Right lobe of liver (tissue), 4 donors: ENCODE data around the gene TSHZ1.

Experiments
- CTCF ChIP-seq, 4 donors: fragments of 200-600 bp in 3 of 4; fragments of 450-650 bp in 1 of 4; IDR thresholded peaks; one replicate each; pipeline versions ENCODE4 v1.5.1 to v1.8.0; 2016 to 2022; ENCODE audit warnings: antibody characterized with exemption in 4 of 4, mild to moderate bottlenecking in 2 of 4
- POLR2A ChIP-seq: fragments of 450-650 bp; IDR thresholded peaks from one replicate; pipeline ENCODE4 v1.6.1; 2017; ENCODE audit warnings: antibody characterized with exemption, mild to moderate bottlenecking
- donor health status: DM: no; HTN: no; CAD: no.
- donor health status: DM: no; HTN: no; CAD: no.
- donor health status: DM: no; HTN: yes; CAD: no.

GRCh38 chr18:75165926-75166325, 44.7 kb upstream of the TSHZ1 start:
- TF ChIP-seq CTCF (IDR thresholded peaks at IDR 0.05) (no peak), POLR2A (no peak)
